GM12872 (cell line): ENCODE results near the gene ZNF30.

Source experiments
- TF ChIP-seq, protein P1 (sequence below): IDR thresholded peaks from 3 replicates; pipeline ENCODE4 v1.5.1; 2011; ENCODE audit warnings: low read depth, mild to moderate bottlenecking, low read length, moderate library complexity; ENCODE audit not compliant: insufficient read depth

ZNF30 gene

GRCh38 chr19:34972163-34972705, 45.5 kb downstream of the ZNF30 start:
- TF ChIP-seq, protein P1, sequence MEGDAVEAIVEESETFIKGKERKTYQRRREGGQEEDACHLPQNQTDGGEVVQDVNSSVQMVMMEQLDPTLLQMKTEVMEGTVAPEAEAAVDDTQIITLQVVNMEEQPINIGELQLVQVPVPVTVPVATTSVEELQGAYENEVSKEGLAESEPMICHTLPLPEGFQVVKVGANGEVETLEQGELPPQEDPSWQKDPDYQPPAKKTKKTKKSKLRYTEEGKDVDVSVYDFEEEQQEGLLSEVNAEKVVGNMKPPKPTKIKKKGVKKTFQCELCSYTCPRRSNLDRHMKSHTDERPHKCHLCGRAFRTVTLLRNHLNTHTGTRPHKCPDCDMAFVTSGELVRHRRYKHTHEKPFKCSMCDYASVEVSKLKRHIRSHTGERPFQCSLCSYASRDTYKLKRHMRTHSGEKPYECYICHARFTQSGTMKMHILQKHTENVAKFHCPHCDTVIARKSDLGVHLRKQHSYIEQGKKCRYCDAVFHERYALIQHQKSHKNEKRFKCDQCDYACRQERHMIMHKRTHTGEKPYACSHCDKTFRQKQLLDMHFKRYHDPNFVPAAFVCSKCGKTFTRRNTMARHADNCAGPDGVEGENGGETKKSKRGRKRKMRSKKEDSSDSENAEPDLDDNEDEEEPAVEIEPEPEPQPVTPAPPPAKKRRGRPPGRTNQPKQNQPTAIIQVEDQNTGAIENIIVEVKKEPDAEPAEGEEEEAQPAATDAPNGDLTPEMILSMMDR, result no peak

GRCh38 chr19:34974646-34975045, 47.9 kb downstream of the ZNF30 start:
- TF ChIP-seq, protein P1, result no peak

DNA sequence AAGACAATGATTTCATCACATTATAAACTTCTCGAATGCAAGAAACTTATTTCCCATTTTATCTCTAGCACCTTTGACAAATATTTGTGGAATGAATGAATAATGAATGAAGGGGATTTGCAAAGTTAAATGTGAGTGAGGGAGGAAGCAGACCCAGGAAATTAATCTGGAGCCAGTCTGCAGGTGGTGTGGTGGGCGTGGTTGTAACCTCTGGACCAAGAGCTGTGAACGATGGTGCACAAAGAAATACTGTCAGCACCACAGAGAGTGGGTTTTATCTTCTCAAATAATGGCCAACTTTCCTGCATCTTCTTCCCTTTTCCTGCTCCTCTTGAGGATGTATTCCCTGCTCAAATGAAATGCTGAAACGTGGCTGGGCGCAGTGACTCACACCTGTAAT, 48.4 kb downstream of the ZNF30 start:
- TF ChIP-seq, protein P1, result no peak

GRCh38 chr19:34976611-34977010, 49.9 kb downstream of the ZNF30 start:
- TF ChIP-seq, protein P1, result no peak

- TF ChIP-seq, protein P1, result no peak
Measured at GRCh38 chr19:34979819-34980640, 53.3 kb downstream of the ZNF30 start.

GRCh38 chr19:34982275-34982674, 55.6 kb downstream of the ZNF30 start:
- TF ChIP-seq, protein P1, result no peak

DNA sequence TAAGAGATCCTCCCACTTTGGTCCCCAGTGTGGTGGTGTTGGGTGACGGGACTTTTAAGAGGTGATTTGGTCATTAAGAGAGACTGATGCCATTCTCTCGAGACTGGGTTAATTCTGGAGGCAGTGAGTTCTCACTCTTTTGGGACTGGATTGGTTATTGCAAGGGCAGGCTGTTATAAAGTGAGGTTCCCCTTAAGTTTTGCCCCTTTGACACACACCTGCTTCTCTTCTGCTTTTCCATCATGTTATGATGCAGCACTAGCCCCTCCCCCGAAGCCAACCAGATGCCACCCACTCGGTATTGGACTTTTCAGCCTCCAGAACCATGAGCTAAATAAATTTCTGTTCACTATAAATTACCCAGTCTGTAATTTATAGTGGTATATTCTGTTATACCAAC, 57.1 kb downstream of the ZNF30 start:
- TF ChIP-seq, protein P1, result no peak
